ENCODE results near the gene GJB5. TPM values are rescaled to one million over a fixed set of nuclear protein-coding genes. Genes with fewer than 3 reads are reported as not detected.

Gene GJB5
- total RNA-seq, 1 donor from 2014 or later = not detected

DNA sequence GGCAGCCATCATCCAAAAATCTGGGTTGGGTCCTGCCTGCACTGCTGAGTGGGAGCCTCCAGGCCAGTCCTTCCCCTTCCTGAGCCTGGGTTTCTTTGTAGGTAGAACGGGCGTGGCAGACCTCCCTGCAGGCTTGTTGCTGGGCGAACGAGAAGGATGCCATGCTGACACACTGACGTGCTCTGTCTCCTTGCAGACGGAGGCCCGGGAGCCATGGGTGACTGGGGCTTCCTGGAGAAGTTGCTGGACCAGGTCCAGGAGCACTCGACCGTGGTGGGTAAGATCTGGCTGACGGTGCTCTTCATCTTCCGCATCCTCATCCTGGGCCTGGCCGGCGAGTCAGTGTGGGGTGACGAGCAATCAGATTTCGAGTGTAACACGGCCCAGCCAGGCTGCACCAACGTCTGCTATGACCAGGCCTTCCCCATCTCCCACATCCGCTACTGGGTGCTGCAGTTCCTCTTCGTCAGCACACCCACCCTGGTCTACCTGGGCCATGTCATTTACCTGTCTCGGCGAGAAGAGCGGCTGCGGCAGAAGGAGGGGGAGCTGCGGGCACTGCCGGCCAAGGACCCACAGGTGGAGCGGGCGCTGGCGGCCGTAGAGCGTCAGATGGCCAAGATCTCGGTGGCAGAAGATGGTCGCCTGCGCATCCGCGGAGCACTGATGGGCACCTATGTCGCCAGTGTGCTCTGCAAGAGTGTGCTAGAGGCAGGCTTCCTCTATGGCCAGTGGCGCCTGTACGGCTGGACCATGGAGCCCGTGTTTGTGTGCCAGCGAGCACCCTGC is 39.3 kb downstream of the GJB5 start:
- DNase-seq (ENCODE audit: low read depth) = no peak

GRCh38 chr1:34794790-34795180 is 39.9 kb downstream of the GJB5 start:
- no peak for DNase-seq (ENCODE audit: low read depth)

GRCh38 chr1:34795916-34796315 is 41.1 kb downstream of the GJB5 start:
- DNase-seq (ENCODE audit: low read depth) = no peak

DNA sequence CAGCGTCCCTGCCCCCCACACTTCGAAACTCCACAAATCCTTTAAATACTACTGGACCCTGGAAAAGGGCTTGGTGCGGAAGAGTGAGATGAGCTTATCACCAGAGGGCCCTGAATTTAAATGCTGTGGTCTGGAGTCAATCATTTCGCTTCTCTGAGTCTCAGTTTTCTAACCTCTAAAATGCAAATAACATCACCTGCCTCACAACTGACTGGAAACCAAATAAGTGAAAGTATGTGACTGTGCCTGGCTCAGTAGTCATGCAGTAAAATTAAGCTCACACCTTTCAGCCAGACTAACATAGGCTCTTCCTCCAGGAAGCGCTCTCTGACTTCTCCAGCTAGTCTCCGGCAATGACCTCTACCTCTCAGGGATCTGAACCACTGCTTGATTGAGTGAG is 42.1 kb downstream of the GJB5 start:
- DNase-seq (ENCODE audit: low read depth) = no peak

DNA sequence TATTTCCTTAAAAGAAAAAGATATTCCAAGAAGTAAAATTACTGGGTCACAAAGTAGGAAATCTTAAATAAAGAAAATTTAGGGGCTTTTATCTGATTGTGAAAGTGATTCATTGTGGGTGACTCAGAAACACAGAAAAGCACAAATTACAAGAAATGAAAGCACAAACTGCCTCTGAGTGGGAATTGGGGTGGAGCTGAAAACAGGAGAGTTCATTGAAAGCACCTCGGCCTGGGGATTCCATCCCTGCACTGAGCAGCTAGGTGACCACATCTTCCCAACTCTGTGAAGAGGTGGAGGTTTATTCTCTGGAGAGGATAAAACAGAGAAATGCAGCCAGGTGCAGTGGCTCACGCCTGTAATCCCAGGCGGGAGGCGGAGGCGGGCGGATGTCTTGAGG is 45.4 kb downstream of the GJB5 start:
- no peak for DNase-seq (ENCODE audit: low read depth)

DNA sequence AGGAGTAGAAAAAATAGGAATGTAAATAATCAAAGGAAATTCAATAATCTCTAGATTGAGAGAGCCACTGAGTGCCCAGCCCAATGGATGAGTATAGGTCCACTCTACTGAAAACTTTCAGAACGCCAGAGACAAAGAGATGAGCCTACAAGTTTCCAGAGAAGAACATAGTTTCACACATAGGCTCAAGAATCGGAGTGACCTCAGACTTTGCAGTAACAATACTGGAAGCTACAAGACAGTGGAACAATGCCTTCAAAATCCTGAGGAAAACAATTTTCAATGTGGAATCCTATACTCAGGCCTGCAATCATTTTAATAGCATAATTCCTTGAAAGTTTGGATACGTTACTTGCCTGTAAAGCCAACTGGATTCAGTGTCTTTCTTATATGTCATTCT is 48.9 kb downstream of the GJB5 start:
- no peak for DNase-seq (ENCODE audit: low read depth)

GRCh38 chr1:34806396-34806795 is 51.5 kb downstream of the GJB5 start:
- peak; percentile 6 for DNase-seq (ENCODE audit: low read depth)

Other genes with a start within 250 kb of the GJB5 start
- not detected in 2 replicates for gene GJB4, start 4.7 kb downstream of the GJB5 start, total RNA-seq
- not detected in 2 replicates for gene GJB3, start 26.2 kb downstream of the GJB5 start, total RNA-seq
- gene GJA4, start 38.0 kb downstream of the GJB5 start, total RNA-seq = not detected in 2 replicates
- gene SMIM12, start 104.7 kb downstream of the GJB5 start, total RNA-seq = 17.6 and 23.8 TPM in 2 replicates
- gene DLGAP3, start 174.6 kb downstream of the GJB5 start, total RNA-seq = 0.05 TPM in 1 of 2 replicates, not detected in the other
- gene TMEM35B, start 230.3 kb downstream of the GJB5 start, total RNA-seq = 18.7 and 26.3 TPM in 2 replicates

All from myocyte (in vitro differentiated cells).